CD4-positive, alpha-beta T cell treated with Interleukin-6 at 100 ng/mL for 8 hours (primary cell): Measurements from ENCODE around the gene ABCA1.

Source experiments
- DNase-seq: peaks from one replicate; pipeline ENCODE4 v3.0.0-alpha.2; 2020; ENCODE audit warnings: mixed read lengths, low spot score

ABCA1 gene

GRCh38 chr9:104836235-104836634 is 91.7 kb downstream of the ABCA1 start:
- no peak for DNase-seq

- DNase-seq, result no peak
Observed at GRCh38 chr9:104835161-104835560, 92.8 kb downstream of the ABCA1 start.

GRCh38 chr9:104833696-104834095 is 94.3 kb downstream of the ABCA1 start:
- no peak for DNase-seq

GRCh38 chr9:104831681-104832080 is 96.3 kb downstream of the ABCA1 start:
- DNase-seq, result no peak

GRCh38 chr9:104826911-104827310 is 101.0 kb downstream of the ABCA1 start:
- no peak for DNase-seq

- no peak for DNase-seq
Observed at GRCh38 chr9:104826079-104826775, 101.7 kb downstream of the ABCA1 start.

- no peak for DNase-seq
Observed at GRCh38 chr9:104820336-104820735, 107.6 kb downstream of the ABCA1 start.

GRCh38 chr9:104819033-104819432 is 108.9 kb downstream of the ABCA1 start:
- no peak for DNase-seq

GRCh38 chr9:104817437-104817836 is 110.5 kb downstream of the ABCA1 start:
- DNase-seq, result no peak

GRCh38 chr9:104815851-104816565 is 111.9 kb downstream of the ABCA1 start:
- DNase-seq, result no peak

- no peak for DNase-seq
Observed at GRCh38 chr9:104810421-104811339, 117.3 kb downstream of the ABCA1 start.

GRCh38 chr9:104808035-104808614 is 119.8 kb downstream of the ABCA1 start:
- DNase-seq, result no peak

GRCh38 chr9:104805441-104805840 is 122.5 kb downstream of the ABCA1 start:
- DNase-seq, result no peak

- DNase-seq, result no peak
Observed at GRCh38 chr9:104802906-104803305, 125.0 kb downstream of the ABCA1 start.

GRCh38 chr9:104802110-104802509 is 125.8 kb downstream of the ABCA1 start:
- DNase-seq, result no peak

- DNase-seq, result no peak
Observed at GRCh38 chr9:104800068-104800785, 127.7 kb downstream of the ABCA1 start.

- no peak for DNase-seq
Observed at GRCh38 chr9:104798209-104798995, 129.6 kb downstream of the ABCA1 start.

GRCh38 chr9:104795857-104796256 is 132.1 kb downstream of the ABCA1 start:
- no peak for DNase-seq

- no peak for DNase-seq
Observed at GRCh38 chr9:104795082-104795481, 132.9 kb downstream of the ABCA1 start.

- no peak for DNase-seq
Observed at GRCh38 chr9:104794070-104794469, 133.9 kb downstream of the ABCA1 start.

- DNase-seq, result no peak
Observed at GRCh38 chr9:104788251-104788650, 139.7 kb downstream of the ABCA1 start.
